Natural killer cell treated with Interleukin-12 subunit alpha and Interleukin-12 subunit beta and Interleukin-15 and Interleukin-18, amount 100 ng/mL, for 72 hours (primary cell): ENCODE measurements around the gene ASB8. TPM values are rescaled to one million over a fixed set of nuclear protein-coding genes. Genes with fewer than 3 reads are reported as not detected.
"Not testable (repeated sequence)": the region's sequence is repeated elsewhere in the genome, so short reads cannot be mapped to it uniquely, and the experiment has no call there.

Source experiments
- ATAC-seq, 2 donors: fragments of 150-1000 bp; cut with Tn5 transposase in 1 of 2; sonication (Bioruptor Pico), chemical (Tn5 transposase) in 1 of 2; 2 replicates each; pipeline ENCODE4 v1.10.0; 2021
- DNase-seq: peaks from one replicate; pipeline ENCODE4 v3.0.0; 2022; ENCODE audit warnings: low spot score
- H3K27ac Mint-ChIP-seq, 2 donors: 1 replicate in 1 of 2; 2 replicates in 1 of 2; pipeline ENCODE4 v1.8.0; 2022; ENCODE audit warnings: mixed read lengths in 2 of 2, mild to moderate bottlenecking in 1 of 2, moderate library complexity in 1 of 2
- H3K27me3 Mint-ChIP-seq, 2 donors: 1 replicate in 1 of 2; 2 replicates in 1 of 2; pipeline ENCODE4 v1.8.0; 2022; ENCODE audit warnings: mixed read lengths in 2 of 2
- H3K36me3 Mint-ChIP-seq: one replicate; pipeline ENCODE4 v1.8.0; 2022; ENCODE audit warnings: mixed read lengths
- H3K4me1 Mint-ChIP-seq, 2 donors: 1 replicate in 1 of 2; 2 replicates in 1 of 2; pipeline ENCODE4 v1.8.0; 2022; ENCODE audit warnings: low read depth in 2 of 2, mixed read lengths in 2 of 2, mild to moderate bottlenecking in 1 of 2
- H3K4me3 Mint-ChIP-seq: one replicate; pipeline ENCODE4 v1.8.0; 2022; ENCODE audit warnings: mixed read lengths
- H3K9me3 Mint-ChIP-seq: 2 replicates; pipeline ENCODE4 v1.8.0; 2022; ENCODE audit warnings: mixed read lengths
- total RNA-seq, 2 donors: library from RNA; stranded (reverse); gene quantifications; one replicate each; pipeline ENCODE4 v1.2.3, GENCODE V29; 2022

ASB8 gene
- total RNA-seq, 2 donors from 2014 or later, result 35.9 to 48.1 TPM

GRCh38 chr12:48119078-48119833 is 38.1 kb downstream of the ASB8 start, which contains the start of gene PFKM:
PFKM (plus strand) TSS chr12:48119364; CDS start chr12:48122775, 3,411 bp downstream.
- ATAC-seq (peak; percentile 98 to 99), DNase-seq (peak; percentile 80)
- Mint-ChIP-seq H3K27ac (peak within 1 kb of the TSS in 1 of 2 donors; percentile 82), H3K36me3 (no peaks in the 10 kb centered on the region), H3K4me1 (peaks cover 13 to 16% of the 10 kb centered on the region in 2 donors), H3K27me3 (peaks cover 12 to 24% of the 10 kb centered on the region in 2 donors), H3K9me3 (no peaks in the 10 kb centered on the region), H3K4me3 (peak within 1 kb of the TSS; percentile 94)

GRCh38 chr12:48118284-48118871 is 38.9 kb downstream of the ASB8 start:
- H3K27ac Mint-ChIP-seq, result peak overlapping the region in 1 of 2 donors; percentile 82
- no peak for DNase-seq
- peaks cover 13 to 27% of the 10 kb centered on the region in 2 donors for H3K27me3 Mint-ChIP-seq

DNA sequence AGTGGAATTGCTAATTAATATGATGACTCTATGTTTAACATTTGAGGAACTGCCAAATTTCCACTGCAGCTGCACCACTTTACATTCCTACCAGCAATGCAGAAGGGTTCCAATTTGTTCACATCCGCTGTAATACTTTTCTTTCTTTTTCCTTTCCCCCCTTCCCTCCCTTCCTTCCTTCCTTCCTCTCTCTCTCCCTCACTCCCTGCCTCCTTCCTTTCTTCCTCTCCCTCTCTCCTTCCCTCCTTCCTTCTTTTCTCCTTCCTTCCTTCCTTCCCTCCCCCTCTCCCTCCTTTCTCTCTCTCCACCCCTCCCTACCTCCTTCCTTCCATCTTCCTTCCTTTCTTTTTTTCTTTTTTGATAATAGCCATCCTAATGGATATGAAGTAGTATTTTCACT is 41.4 kb downstream of the ASB8 start:
- DNase-seq (no peak), ATAC-seq (no peak)
- Mint-ChIP-seq H3K36me3 (no peaks in the 10 kb centered on the region), H3K4me3 (no peak overlapping the region), H3K9me3 (no peaks in the 10 kb centered on the region), H3K27ac (no peak overlapping the region), H3K4me1 (peaks cover 13 to 16% of the 10 kb centered on the region in 2 donors), H3K27me3 (peaks cover 10 to 27% of the 10 kb centered on the region in 2 donors)

More at GRCh38 chr12:48118284-48118871, 38.9 kb downstream of the ASB8 start:
- Mint-ChIP-seq H3K9me3 (no peaks in the 10 kb centered on the region), H3K4me1 (peaks cover 13 to 16% of the 10 kb centered on the region in 2 donors), H3K36me3 (no peaks in the 10 kb centered on the region), H3K4me3 (peak overlapping the region; percentile 94)
- no peak for ATAC-seq

DNA sequence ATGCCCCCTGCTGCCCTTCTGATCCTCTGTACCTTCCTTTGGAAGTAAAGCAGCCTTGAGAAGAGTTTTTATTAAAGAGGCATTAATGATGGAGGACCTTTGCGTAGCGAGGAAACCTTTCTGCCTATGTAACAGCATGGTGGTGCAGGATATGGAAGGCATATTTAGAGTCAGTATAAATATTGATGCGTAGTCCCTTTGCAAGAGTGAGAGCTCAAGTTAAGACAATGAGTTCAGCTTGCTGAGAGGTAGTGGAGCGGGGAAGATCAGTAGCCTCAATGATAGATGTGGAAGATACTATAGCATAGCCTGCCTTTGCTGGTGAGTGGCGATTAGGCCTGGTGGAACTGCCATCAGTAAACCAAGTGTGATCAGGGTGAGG is 46.0 kb downstream of the ASB8 start:
- H3K27ac Mint-ChIP-seq, ATAC-seq, H3K36me3 Mint-ChIP-seq, H3K9me3 Mint-ChIP-seq, DNase-seq, H3K4me3 Mint-ChIP-seq: not testable (repeated sequence)
- Mint-ChIP-seq H3K4me1 (peaks cover 4 to 12% of the 10 kb centered on the region in 2 donors), H3K27me3 (peaks cover 19 to 21% of the 10 kb centered on the region in 2 donors)

DNA sequence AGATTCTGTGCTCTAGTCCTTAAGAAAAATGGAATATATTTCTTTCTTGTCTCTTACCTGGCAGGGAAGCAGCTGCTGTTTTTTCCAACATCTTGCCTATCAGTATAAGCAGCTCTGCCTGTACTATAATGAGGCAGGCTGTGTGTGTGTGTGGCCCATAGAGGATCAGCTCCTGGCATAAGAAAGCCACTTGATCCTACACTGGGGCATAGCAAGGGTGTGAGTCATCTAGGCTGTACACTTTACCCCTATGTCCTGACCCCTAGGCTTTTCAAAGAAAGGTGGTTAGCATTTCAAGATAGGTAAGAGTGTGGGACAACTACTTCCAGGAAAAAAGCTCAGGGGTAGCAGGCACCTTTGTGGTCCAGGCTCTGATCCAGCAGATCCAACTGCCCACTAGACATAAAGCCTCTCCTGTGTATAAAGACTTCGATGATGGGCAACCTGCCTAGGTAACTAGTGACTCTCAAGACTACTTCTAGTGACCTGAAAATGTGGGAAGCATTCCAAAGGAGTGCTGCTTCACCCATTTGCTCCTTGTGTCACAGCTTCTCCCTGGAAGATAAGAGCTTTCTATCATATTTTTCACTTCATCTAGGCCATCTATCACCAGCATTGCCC is 46.5 kb downstream of the ASB8 start:
- Mint-ChIP-seq H3K27ac (no peak overlapping the region), H3K4me3 (no peak overlapping the region)

GRCh38 chr12:48109424-48109823 is 47.9 kb downstream of the ASB8 start:
- Mint-ChIP-seq H3K9me3 (no peaks in the 10 kb centered on the region), H3K27ac (no peak overlapping the region), H3K36me3 (peaks cover 7% of the 10 kb centered on the region), H3K4me3 (no peak overlapping the region), H3K27me3 (peaks cover 10 to 13% of the 10 kb centered on the region in 2 donors), H3K4me1 (peaks cover 14 to 23% of the 10 kb centered on the region in 2 donors)
- ATAC-seq (no peak), DNase-seq (no peak)

More for the DNA sequence above, 46.5 kb downstream of the ASB8 start:
- DNase-seq (no peak), ATAC-seq (no peak)
- H3K9me3 Mint-ChIP-seq, result no peaks in the 10 kb centered on the region
- H3K4me1 Mint-ChIP-seq, result peaks cover 6 to 14% of the 10 kb centered on the region in 2 donors
- no peaks in the 10 kb centered on the region for H3K36me3 Mint-ChIP-seq
- H3K27me3 Mint-ChIP-seq, result peaks cover 19 to 21% of the 10 kb centered on the region in 2 donors

GRCh38 chr12:48106681-48107613 is 50.4 kb downstream of the ASB8 start:
- Mint-ChIP-seq H3K27me3 (peaks cover 8% of the 10 kb centered on the region in 2 donors), H3K4me3 (peak overlapping the region; percentile 97), H3K27ac (peak overlapping the region; percentile 94 to 99), H3K9me3 (no peaks in the 10 kb centered on the region), H3K4me1 (peaks cover 25 to 37% of the 10 kb centered on the region in 2 donors), H3K36me3 (peaks cover 7% of the 10 kb centered on the region)
- no peak for DNase-seq
- no peak for ATAC-seq

DNA sequence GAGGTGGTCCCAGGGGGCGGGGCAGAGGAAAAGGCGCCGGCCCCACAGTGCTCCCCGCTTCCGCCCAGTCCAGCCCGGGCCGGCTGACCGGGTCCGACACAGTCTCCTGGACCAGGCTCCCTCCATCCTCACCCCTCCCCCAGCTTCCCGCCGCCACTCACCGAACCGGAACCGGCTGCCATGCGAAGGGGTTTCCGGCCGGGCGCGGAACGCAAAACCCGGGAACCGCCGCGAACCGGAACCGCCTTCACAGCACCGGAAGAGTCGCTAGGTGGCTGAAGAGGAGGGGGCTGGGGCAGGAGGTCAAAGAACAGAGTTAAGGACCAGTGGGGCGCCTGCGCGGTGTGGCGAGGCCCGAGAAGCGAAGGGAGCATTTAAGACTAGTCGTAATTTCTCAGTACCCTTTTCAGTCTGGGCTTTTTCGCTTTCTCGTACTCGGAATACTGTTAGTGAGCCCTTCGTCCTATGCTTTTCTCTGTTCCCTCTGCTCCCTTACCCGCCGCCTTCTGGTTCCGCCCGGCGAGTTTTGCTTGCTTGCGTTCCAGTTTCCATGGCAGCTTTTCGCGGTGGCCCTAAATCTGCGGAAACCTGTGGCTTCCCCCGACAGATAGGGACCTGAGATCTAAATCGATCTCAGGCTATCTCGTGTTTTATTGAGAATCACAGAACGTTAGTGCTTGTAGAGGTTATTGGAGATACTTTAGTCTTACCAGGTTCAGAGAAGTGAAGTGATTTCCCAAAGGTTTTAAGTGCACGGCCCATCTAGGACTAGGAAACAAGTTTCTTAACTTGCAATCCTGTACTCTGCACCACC is 51.2 kb downstream of the ASB8 start, which contains the start of gene SENP1:
Gene SENP1 (minus strand): TSS at position 213 of the 814 bp plus-strand sequence. CDS start 4,607 bp downstream, outside the sequence.
- peak; percentile 90 to 94 for ATAC-seq
- no peaks in the 10 kb centered on the region for H3K9me3 Mint-ChIP-seq
- peaks cover 28 to 37% of the 10 kb centered on the region in 2 donors for H3K4me1 Mint-ChIP-seq
- peak within 1 kb of the TSS; percentile 94 to 99 for H3K27ac Mint-ChIP-seq
- peak; percentile 94 for DNase-seq
- H3K4me3 Mint-ChIP-seq, result peak within 1 kb of the TSS; percentile 97
- H3K27me3 Mint-ChIP-seq, result peaks cover 8% of the 10 kb centered on the region in 2 donors
- peaks cover 7% of the 10 kb centered on the region for H3K36me3 Mint-ChIP-seq

DNA sequence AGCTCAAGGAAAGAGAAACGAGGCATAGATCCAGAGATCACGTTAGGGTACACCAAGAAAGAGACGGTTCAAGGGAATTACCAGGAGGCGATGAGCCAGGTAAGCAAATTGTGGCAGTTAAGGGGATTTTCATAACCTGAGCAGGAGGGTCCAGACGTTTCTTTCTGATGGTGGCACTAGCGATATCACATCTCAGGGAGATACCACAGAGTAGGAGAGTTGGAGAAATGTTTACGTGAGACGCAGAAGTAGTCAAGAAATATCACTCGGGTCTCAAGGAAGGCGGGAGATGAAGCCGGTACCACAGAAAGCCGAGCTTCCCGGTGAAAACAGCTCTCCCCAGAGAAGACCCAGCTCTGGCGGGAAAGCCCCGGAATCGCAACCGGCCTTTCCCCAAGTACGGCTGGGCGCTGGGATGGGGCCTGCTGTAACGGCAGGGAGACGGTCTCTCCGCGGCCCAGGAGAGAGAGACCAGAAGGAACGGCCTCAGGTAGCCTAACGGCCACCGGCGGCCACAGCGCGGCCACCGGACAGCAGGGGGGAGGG is 51.9 kb downstream of the ASB8 start:
- Mint-ChIP-seq H3K36me3 (peaks cover 7% of the 10 kb centered on the region), H3K27me3 (peaks cover 8% of the 10 kb centered on the region in 2 donors), H3K27ac (peak overlapping the region; percentile 94 to 99), H3K4me3 (peak overlapping the region; percentile 97), H3K4me1 (peaks cover 28 to 37% of the 10 kb centered on the region in 2 donors), H3K9me3 (no peaks in the 10 kb centered on the region)
- DNase-seq, result no peak
- peak; percentile 1 to 57 for ATAC-seq

DNA sequence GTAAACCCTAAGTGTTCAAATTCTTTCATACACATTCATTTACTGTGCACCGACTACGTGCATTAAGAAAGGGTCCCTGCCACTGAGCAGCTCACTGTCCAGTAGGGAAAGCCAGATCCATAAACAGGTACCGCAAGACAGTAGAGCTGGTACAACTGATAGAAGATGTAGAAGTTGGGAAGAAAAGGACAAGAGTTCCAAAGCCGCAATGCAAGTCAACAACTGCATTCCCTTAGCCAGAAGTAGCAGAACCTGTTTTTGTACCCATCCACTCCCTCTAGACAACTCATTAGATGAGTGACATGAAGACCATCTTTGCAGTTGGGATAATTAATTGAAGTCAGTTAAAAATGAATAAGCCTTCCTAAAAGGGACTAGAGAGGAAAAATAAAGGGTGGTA is 52.8 kb downstream of the ASB8 start:
- H3K9me3 Mint-ChIP-seq, result no peaks in the 10 kb centered on the region
- H3K27me3 Mint-ChIP-seq, result peaks cover 2 to 3% of the 10 kb centered on the region in 2 donors
- DNase-seq (no peak), ATAC-seq (no peak)
- peak overlapping the region; percentile 97 for H3K4me3 Mint-ChIP-seq
- H3K36me3 Mint-ChIP-seq, result peaks cover 7% of the 10 kb centered on the region
- peak overlapping the region; percentile 94 to 99 for H3K27ac Mint-ChIP-seq
- peaks cover 28 to 32% of the 10 kb centered on the region in 2 donors for H3K4me1 Mint-ChIP-seq
